HG02870 (cell line): ENCODE results near the gene ID2.
"Not testable (repeated sequence)": the region's sequence is repeated elsewhere in the genome, so short reads cannot be mapped to it uniquely, and the experiment has no call there.

Experiments used
- ATAC-seq: cut with Tn5 transposase; IDR thresholded peaks from one replicate; pipeline ENCODE4 v1.9.1; 2021; ENCODE audit warnings: mild to moderate bottlenecking, moderate library complexity; ENCODE audit not compliant: unreplicated experiment

Gene ID2

DNA sequence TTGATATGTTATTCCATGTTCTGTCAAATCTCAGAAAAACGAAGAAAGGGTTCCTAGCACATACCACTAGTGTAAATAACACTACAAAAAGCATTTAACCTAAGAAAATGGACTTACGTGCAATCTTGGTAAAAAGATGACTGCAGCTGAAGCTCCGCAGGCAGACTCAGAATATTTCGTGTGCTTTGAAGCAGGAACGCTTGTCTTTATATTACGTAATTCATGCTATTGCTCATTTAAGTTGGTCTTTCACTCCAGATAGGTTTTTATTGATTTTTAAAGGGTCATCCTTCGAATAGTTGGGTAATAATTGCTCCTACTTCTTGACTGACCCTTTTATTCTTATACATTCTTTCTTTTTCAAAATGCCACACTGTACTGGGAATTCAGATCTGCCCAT is 44.0 kb downstream of the ID2 start:
- no peak for ATAC-seq

DNA sequence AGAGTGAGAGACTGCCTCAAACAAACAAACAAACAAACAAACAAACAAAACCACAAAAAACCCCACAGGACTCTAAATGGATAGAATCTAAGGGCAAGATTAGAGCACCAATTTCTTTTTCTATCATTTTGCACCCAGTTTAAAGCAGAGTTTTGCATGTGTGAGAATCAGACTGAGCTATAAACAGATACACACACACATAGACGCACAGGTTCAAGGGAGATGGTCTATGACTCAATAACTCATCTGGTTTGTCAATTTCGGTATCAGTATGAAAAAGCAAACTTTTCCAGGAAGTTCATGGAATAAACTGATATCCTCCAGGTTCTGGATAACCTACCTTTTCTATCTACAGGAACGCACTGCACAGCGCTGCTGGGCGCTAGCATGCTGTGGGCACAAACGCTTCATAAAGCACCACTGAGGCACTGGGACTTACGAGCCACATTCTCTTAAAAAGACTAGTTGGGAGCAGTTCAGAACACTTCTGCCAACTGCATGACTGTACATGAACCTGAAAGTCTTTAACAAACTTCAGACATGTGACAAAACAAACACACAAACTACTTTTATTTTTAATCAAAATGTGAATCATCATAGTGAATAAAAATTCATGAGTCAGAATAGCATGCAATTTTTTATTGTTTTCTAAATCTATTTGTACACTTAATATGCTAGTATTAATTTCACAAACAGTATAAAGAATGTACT is 46.6 kb downstream of the ID2 start:
- no peak for ATAC-seq

DNA sequence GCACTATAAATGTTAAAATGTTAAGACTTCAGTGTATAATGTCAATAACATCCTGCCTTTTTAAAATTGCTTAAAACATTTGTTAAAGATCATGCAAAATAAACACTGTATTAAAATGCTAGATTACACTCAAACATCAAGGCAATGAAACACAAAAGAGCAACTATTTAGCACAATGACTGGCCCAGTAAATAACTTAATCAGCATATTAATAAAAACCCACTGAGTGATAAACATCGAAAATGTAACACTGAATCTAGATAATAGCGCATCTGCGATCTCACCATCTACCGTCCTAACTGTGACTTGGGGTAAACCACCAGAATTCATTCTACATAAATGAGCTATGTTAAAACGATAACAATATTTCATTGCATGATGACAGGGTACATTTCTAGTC is 47.2 kb downstream of the ID2 start:
- ATAC-seq, result not testable (repeated sequence)

DNA sequence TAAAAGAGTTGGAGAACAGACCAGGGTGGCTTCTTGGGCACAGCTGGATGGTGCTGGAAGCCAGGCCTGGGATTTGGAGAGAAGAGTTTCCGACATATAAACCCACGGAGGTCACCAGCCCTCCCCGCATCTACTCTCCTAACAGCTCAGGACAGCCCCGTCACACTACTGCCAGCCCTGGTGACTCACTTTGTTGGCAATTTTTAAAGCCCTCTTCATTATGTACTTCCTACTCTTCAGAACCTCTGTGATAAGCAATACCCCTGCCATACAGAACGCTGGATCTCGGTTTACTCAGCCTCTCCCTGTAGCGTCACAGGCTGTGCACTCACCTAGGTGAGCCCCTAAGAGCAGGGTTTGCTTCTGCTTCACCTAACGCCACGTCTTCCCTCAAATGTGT is 48.1 kb downstream of the ID2 start:
- no peak for ATAC-seq

DNA sequence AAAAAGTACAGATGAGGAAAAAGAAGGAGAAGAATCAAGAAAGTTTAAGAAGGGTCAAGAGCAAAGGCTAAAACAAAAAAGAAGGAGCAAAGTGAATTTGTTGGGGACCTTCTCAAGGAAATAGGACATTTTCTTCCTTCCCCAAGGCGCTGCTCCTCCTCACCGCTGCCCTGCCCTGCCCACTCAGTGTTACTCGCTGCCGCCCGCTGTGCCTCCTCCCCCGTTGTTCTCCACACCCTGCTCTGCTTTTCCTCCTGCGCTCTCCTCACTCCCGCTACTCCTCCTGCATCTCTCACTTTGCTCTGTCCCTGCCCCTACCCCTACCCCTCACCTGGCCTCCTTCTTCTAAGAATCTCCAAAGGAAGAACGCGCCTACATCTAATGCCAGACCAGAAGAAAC is 50.7 kb downstream of the ID2 start:
- ATAC-seq, result no peak
